ENCODE measurements around the gene MACROH2A2. TPM values are rescaled to one million over a fixed set of nuclear protein-coding genes. Genes with fewer than 3 reads are reported as not detected.

MACROH2A2 gene
- total and polyA plus RNA-seq, 2 donors (not counting 1 experiment from before 2014, with no cell fraction given): not detected

GRCh38 chr10:70131560-70131937, 78.9 kb downstream of the MACROH2A2 start:
- peak overlapping the region; percentile 89 for H3K4me3 Mint-ChIP-seq
- ATAC-seq (ENCODE audit: low read depth) (no peak), DNase-seq (no peak)
- POLR2A ChIA-PET: no interaction called here
- H4K20me1 ChIP-seq (ENCODE audit: control insufficient read depth, insufficient read depth, low read length, poor library complexity, severe bottlenecking): no peaks in the 10 kb centered on the region
- H3K79me2 ChIP-seq (ENCODE audit: control insufficient read depth, insufficient read depth, low read length): peaks cover 6% of the 10 kb centered on the region
- H3K27ac ChIP-seq (ENCODE audit: low read length in 2 of 2): no peak overlapping the region
- peak overlapping the region; percentile 72 for H3K9ac ChIP-seq (ENCODE audit: low read length)
- peaks cover 21% of the 10 kb centered on the region for H3K4me1 Mint-ChIP-seq
- H3K4me2 ChIP-seq (replicated peaks; ENCODE audit: low read depth, low read length, poor library complexity, severe bottlenecking): peak overlapping the region; percentile 91
- no peaks in the 10 kb centered on the region for H3K27me3 Mint-ChIP-seq
- peaks cover 11 to 15% of the 10 kb centered on the region in 2 donors for H3K4me1 ChIP-seq (ENCODE audit: control insufficient read depth in 2 of 2, insufficient read depth in 2 of 2, low read length in 2 of 2)
- H2AFZ ChIP-seq (ENCODE audit: insufficient read depth, low read depth, low read length, poor library complexity, severe bottlenecking): no peak overlapping the region
- H3K4me3 ChIP-seq (ENCODE audit: control extremely low read depth in 1 of 5, extremely low read depth in 1 of 5, insufficient read depth in 1 of 5, low read depth in 2 of 5, low read length in 4 of 5): no peak overlapping the region
- CTCF ChIA-PET: no interaction called here
- no peaks in the 10 kb centered on the region for H3K36me3 ChIP-seq (replicated peaks in 1 of 2; ENCODE audit: control extremely low read depth in 1 of 2, control insufficient read depth in 1 of 2, extremely low read depth in 1 of 2, insufficient read depth in 2 of 2, low read length in 1 of 2)
- H3K27ac Mint-ChIP-seq: peak overlapping the region; percentile 80
- H3K27me3 ChIP-seq (replicated peaks in 1 of 4; ENCODE audit: control extremely low read depth in 1 of 4, control insufficient read depth in 3 of 4, insufficient read depth in 4 of 4, low read length in 3 of 4): peaks cover 0 to 7% (median 0%) of the 10 kb centered on the region in 4 experiments
- H3K9me3 ChIP-seq (ENCODE audit: control extremely low read depth in 1 of 3, control insufficient read depth in 2 of 3, insufficient read depth in 1 of 3, low read length in 2 of 3): no peaks in the 10 kb centered on the region
- TF ChIP-seq EZH2 (IDR thresholded peaks at IDR 0.05; ENCODE audit: borderline replicate concordance, insufficient read depth, low read depth, low read length, poor library complexity, severe bottlenecking) (no peak), CTCF (IDR thresholded peaks at IDR 0.05) (no peak)
- intact Hi-C loops (cut with micrococcal nuclease): no loop called here
- no peaks in the 10 kb centered on the region for H3K9me3 Mint-ChIP-seq (ENCODE audit: insufficient read depth)
- WGBS (ENCODE audit: insufficient coverage): 90% methylated on average over 4 of the region's 4 CpGs

- Histone ChIP-seq H3K36me3 (replicated peaks in 1 of 2; ENCODE audit: control extremely low read depth in 1 of 2, control insufficient read depth in 1 of 2, extremely low read depth in 1 of 2, insufficient read depth in 2 of 2, low read length in 1 of 2) (no peaks in the 10 kb centered on the region), H3K27me3 (replicated peaks in 1 of 4; ENCODE audit: control extremely low read depth in 1 of 4, control insufficient read depth in 3 of 4, insufficient read depth in 4 of 4, low read length in 3 of 4) (peaks cover 0 to 7% (median 0%) of the 10 kb centered on the region in 4 experiments), H3K27ac (ENCODE audit: low read length in 2 of 2) (peak within 1 kb of the TSS in 1 of 2 donors; percentile 61), H3K4me1 (ENCODE audit: control insufficient read depth in 2 of 2, insufficient read depth in 2 of 2, low read length in 2 of 2) (peaks cover 11 to 15% of the 10 kb centered on the region in 2 donors), H3K79me2 (ENCODE audit: control insufficient read depth, insufficient read depth, low read length) (peaks cover 8% of the 10 kb centered on the region), H2AFZ (ENCODE audit: insufficient read depth, low read depth, low read length, poor library complexity, severe bottlenecking) (peak within 1 kb of the TSS; percentile 85), H3K4me3 (ENCODE audit: control extremely low read depth in 1 of 5, extremely low read depth in 1 of 5, insufficient read depth in 1 of 5, low read depth in 2 of 5, low read length in 4 of 5) (peak within 1 kb of the TSS in 4 of 5 experiments; percentile 54 to 92 (median 66)), H4K20me1 (ENCODE audit: control insufficient read depth, insufficient read depth, low read length, poor library complexity, severe bottlenecking) (peaks cover 5% of the 10 kb centered on the region), H3K9ac (ENCODE audit: low read length) (peak within 1 kb of the TSS; percentile 72), H3K9me3 (ENCODE audit: control extremely low read depth in 1 of 3, control insufficient read depth in 2 of 3, insufficient read depth in 1 of 3, low read length in 2 of 3) (no peaks in the 10 kb centered on the region), H3K4me2 (replicated peaks; ENCODE audit: low read depth, low read length, poor library complexity, severe bottlenecking) (peak within 1 kb of the TSS; percentile 91)
- no peaks in the 10 kb centered on the region for H3K9me3 Mint-ChIP-seq (ENCODE audit: insufficient read depth)
- peak within 1 kb of the TSS; percentile 84 for H3K27ac Mint-ChIP-seq
- H3K27me3 Mint-ChIP-seq: no peaks in the 10 kb centered on the region
- peak; percentile 57 for DNase-seq
- WGBS (ENCODE audit: insufficient coverage): 7% methylated on average over 78 of the region's 80 CpGs
- intact Hi-C loops (cut with micrococcal nuclease): loop anchor here (1.0 kb wide), 1 partner anchor 13 kb away; no protein-coding TSS in a partner anchor
- peaks cover 19% of the 10 kb centered on the region for H3K4me1 Mint-ChIP-seq
- no peak for TF ChIP-seq CTCF (IDR thresholded peaks at IDR 0.05)
- no peak for TF ChIP-seq EZH2 (IDR thresholded peaks at IDR 0.05; ENCODE audit: borderline replicate concordance, insufficient read depth, low read depth, low read length, poor library complexity, severe bottlenecking)
- ChIA-PET CTCF (no interaction called here), POLR2A (no interaction called here)
- peak within 1 kb of the TSS; percentile 89 for H3K4me3 Mint-ChIP-seq
- peak; percentile 79 for ATAC-seq (ENCODE audit: low read depth)
These were observed 79.7 kb downstream of the MACROH2A2 start, which contains the start of gene AIFM2 for GRCh38 chr10:70132098-70133029. AIFM2 (minus strand) TSS chr10:70132825; CDS start chr10:70124084, 8,741 bp downstream.
